Osteocyte (in vitro differentiated cells): ENCODE results near the gene IVL. TPM values are rescaled to one million over a fixed set of nuclear protein-coding genes. Genes with fewer than 3 reads are reported as not detected.

ENCODE experiments used
- DNase-seq: peaks from one replicate; pipeline ENCODE4 v3.0.0; 2021; ENCODE audit warnings: mixed read lengths; ENCODE audit not compliant: unreplicated experiment; ENCODE audit errors: extremely low spot score
- H3K27ac Mint-ChIP-seq: one replicate; pipeline ENCODE4 v1.8.0; 2021; ENCODE audit warnings: mild to moderate bottlenecking, mixed read lengths; ENCODE audit not compliant: unreplicated experiment
- H3K27me3 Mint-ChIP-seq: one replicate; pipeline ENCODE4 v1.8.0; 2021; ENCODE audit warnings: mixed read lengths; ENCODE audit not compliant: unreplicated experiment
- H3K36me3 Mint-ChIP-seq: one replicate; pipeline ENCODE4 v1.8.0; 2021; ENCODE audit warnings: mixed read lengths; ENCODE audit not compliant: unreplicated experiment
- H3K4me1 Mint-ChIP-seq: one replicate; pipeline ENCODE4 v1.8.0; 2021; ENCODE audit warnings: mixed read lengths; ENCODE audit not compliant: unreplicated experiment
- H3K4me3 Mint-ChIP-seq: one replicate; pipeline ENCODE4 v1.8.0; 2021; ENCODE audit warnings: mild to moderate bottlenecking, moderate library complexity, mixed read lengths; ENCODE audit not compliant: unreplicated experiment
- H3K9me3 Mint-ChIP-seq: one replicate; pipeline ENCODE4 v1.8.0; 2021; ENCODE audit warnings: mixed read lengths; ENCODE audit not compliant: unreplicated experiment
- total RNA-seq: library from RNA; stranded (reverse); gene quantifications from 2 replicates; pipeline ENCODE4 v1.2.1, GENCODE V29; 2021
- TF ChIP-seq, protein P1 (sequence below): fragments of 200-600 bp; sonication (generic); IDR thresholded peaks from 2 replicates; pipeline ENCODE4 v1.5.0; 2021; ENCODE audit warnings: antibody characterized with exemption, mild to moderate bottlenecking, moderate library complexity

The IVL gene
- total RNA-seq, 1 donor from 2014 or later: not detected

- no peaks in the 10 kb centered on the region for H3K36me3 Mint-ChIP-seq
- no peaks in the 10 kb centered on the region for H3K9me3 Mint-ChIP-seq
- no peak overlapping the region for H3K4me3 Mint-ChIP-seq
- no peaks in the 10 kb centered on the region for H3K4me1 Mint-ChIP-seq
- H3K27ac Mint-ChIP-seq: no peak overlapping the region
- DNase-seq: no peak
- TF ChIP-seq, protein P1, sequence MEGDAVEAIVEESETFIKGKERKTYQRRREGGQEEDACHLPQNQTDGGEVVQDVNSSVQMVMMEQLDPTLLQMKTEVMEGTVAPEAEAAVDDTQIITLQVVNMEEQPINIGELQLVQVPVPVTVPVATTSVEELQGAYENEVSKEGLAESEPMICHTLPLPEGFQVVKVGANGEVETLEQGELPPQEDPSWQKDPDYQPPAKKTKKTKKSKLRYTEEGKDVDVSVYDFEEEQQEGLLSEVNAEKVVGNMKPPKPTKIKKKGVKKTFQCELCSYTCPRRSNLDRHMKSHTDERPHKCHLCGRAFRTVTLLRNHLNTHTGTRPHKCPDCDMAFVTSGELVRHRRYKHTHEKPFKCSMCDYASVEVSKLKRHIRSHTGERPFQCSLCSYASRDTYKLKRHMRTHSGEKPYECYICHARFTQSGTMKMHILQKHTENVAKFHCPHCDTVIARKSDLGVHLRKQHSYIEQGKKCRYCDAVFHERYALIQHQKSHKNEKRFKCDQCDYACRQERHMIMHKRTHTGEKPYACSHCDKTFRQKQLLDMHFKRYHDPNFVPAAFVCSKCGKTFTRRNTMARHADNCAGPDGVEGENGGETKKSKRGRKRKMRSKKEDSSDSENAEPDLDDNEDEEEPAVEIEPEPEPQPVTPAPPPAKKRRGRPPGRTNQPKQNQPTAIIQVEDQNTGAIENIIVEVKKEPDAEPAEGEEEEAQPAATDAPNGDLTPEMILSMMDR: no peak
- H3K27me3 Mint-ChIP-seq: no peaks in the 10 kb centered on the region
Measured at GRCh38 chr1:152902636-152903035, 5.7 kb upstream of the IVL start.

DNA sequence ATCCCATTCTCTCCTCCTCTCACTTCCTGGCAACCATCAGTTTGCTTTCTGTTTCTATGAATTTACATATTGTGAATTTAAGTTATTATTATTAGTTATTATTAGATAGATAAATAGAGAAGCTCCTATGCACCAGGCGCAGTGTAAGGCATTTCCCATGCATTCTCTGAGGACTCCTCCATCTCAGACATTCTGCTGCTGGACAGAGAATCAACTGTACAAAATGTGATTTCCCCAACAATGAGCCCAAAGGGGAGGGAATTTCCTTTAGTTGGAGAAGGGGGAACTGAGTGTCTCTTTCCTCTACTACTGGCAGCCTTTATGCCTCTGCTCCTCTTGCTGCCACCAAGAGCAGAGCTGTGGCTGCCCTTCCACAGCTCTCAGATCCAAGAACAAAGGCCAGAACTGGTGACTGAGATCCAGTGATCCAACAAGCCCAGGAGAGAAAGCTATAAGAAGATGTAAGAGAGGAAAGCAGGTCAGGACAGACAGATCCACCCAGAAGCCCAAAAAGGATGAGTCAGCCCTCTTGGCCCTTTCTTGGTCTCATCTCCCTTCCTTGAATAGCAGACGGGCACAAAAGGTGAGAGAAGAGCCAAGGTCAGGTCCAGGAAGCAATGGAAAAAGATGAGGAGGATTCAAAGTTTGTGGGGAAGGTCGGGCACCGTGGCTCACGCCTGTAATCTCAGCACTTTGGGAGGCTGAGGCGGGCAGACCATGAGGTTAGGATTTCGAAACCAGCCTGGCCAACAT is 3.5 kb upstream of the IVL start:
- no peak for DNase-seq
- no peaks in the 10 kb centered on the region for H3K4me1 Mint-ChIP-seq
- no peaks in the 10 kb centered on the region for H3K27me3 Mint-ChIP-seq
- TF ChIP-seq, protein P1: no peak
- H3K36me3 Mint-ChIP-seq: no peaks in the 10 kb centered on the region
- H3K4me3 Mint-ChIP-seq: no peak overlapping the region
- no peaks in the 10 kb centered on the region for H3K9me3 Mint-ChIP-seq
- H3K27ac Mint-ChIP-seq: no peak overlapping the region

GRCh38 chr1:152906023-152906565 is 2.3 kb upstream of the IVL start:
- no peaks in the 10 kb centered on the region for H3K36me3 Mint-ChIP-seq
- no peak for DNase-seq
- TF ChIP-seq, protein P1: no peak
- H3K4me1 Mint-ChIP-seq: no peaks in the 10 kb centered on the region
- H3K27ac Mint-ChIP-seq: no peak overlapping the region
- H3K27me3 Mint-ChIP-seq: no peaks in the 10 kb centered on the region
- no peak overlapping the region for H3K4me3 Mint-ChIP-seq
- no peaks in the 10 kb centered on the region for H3K9me3 Mint-ChIP-seq

DNA sequence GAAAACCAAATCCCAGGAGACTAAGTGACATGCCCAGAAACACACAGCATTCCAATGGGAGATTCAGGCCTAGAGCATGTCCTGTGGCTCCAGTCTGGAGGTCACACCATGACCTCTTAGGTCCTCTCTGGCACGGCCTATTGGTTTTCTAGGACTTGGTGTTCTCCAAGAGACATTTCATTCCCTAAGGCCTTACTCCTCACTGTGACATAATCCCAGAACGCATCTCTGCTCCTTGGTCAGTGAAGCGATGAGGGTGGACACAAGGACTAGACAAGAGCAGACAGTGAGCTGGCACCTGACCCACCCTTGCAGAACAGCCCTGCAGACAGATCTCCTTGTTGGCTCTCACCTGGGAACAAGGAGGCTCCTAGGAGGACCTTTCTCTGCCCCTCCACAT is 860 bp downstream of the IVL start:
- TF ChIP-seq, protein P1: no peak
- H3K4me1 Mint-ChIP-seq: no peaks in the 10 kb centered on the region
- H3K36me3 Mint-ChIP-seq: no peaks in the 10 kb centered on the region
- H3K9me3 Mint-ChIP-seq: no peaks in the 10 kb centered on the region
- no peak overlapping the region for H3K27ac Mint-ChIP-seq
- no peaks in the 10 kb centered on the region for H3K27me3 Mint-ChIP-seq
- DNase-seq: no peak
- H3K4me3 Mint-ChIP-seq: no peak overlapping the region

GRCh38 chr1:152912471-152912870 is 4.1 kb downstream of the IVL start:
- no peak overlapping the region for H3K4me3 Mint-ChIP-seq
- no peaks in the 10 kb centered on the region for H3K36me3 Mint-ChIP-seq
- no peaks in the 10 kb centered on the region for H3K27me3 Mint-ChIP-seq
- no peaks in the 10 kb centered on the region for H3K9me3 Mint-ChIP-seq
- no peak for DNase-seq
- TF ChIP-seq, protein P1: no peak
- no peaks in the 10 kb centered on the region for H3K4me1 Mint-ChIP-seq
- no peak overlapping the region for H3K27ac Mint-ChIP-seq
